Caco-2 (cell line): ENCODE data around the gene SEMA4A. TPM values are rescaled to one million over a fixed set of nuclear protein-coding genes. Genes with fewer than 3 reads are reported as not detected.
A peak's percentile ranks its signal among the peaks of the same experiment; 100 is the strongest.

Experiments
- BruUV-seq: library from RNA; stranded (reverse); fragments of 400-500 nt; replicated peaks from 2 replicates; lab custom pipeline; 2021; lab: Mats Ljungman, UMichigan
- CTCF ChIA-PET: fragments of 300-600 bp; sonication (Branson Sonifier 250); formaldehyde crosslinking; loops from one replicate; lab custom pipeline; 2022; ENCODE audit warnings: antibody characterized with exemption; lab: Charles Lee
- POLR2A ChIA-PET: fragments of 300-600 bp; sonication (Branson Sonifier 250); formaldehyde crosslinking; loops from one replicate; lab custom pipeline; 2022; ENCODE audit warnings: antibody characterized with exemption; lab: Charles Lee
- DNase-seq, 2 experiments: peaks; one replicate each; pipeline versions ENCODE4 v3.0.0 to v3.0.0-alpha.2; 2020 to 2022
- H3K27me3 ChIP-seq: replicated peaks from 2 replicates; pipeline ENCODE4 v1.6.0; 2011; ENCODE audit warnings: low read length; ENCODE audit not compliant: control insufficient read depth, insufficient read depth
- H3K36me3 ChIP-seq: 2 replicates; pipeline ENCODE4 v1.5.1; 2011; ENCODE audit warnings: low read length; ENCODE audit not compliant: control insufficient read depth, insufficient read depth
- H3K4me1 ChIP-seq: fragments of 250-450 bp; sonication (Bioruptor Pico); 2 replicates; pipeline ENCODE4 v1.5.1; 2020; ENCODE audit warnings: mild to moderate bottlenecking
- H3K4me3 ChIP-seq: 2 replicates; pipeline ENCODE4 v1.5.1; 2011; ENCODE audit warnings: low read depth, mild to moderate bottlenecking, control low read depth, low read length
- H3K9me3 ChIP-seq: fragments of 250-450 bp; sonication (Bioruptor Pico); 2 replicates; pipeline ENCODE4 v1.5.1; 2020; ENCODE audit warnings: mild to moderate bottlenecking, moderate library complexity
- H3K27ac Mint-ChIP-seq: one replicate; pipeline ENCODE4 v1.8.0; 2022; ENCODE audit warnings: mixed read lengths; ENCODE audit not compliant: unreplicated experiment
- H3K27me3 Mint-ChIP-seq: one replicate; pipeline ENCODE4 v1.8.0; 2022; ENCODE audit warnings: mixed read lengths; ENCODE audit not compliant: insufficient read depth, unreplicated experiment
- H3K36me3 Mint-ChIP-seq: one replicate; pipeline ENCODE4 v1.8.0; 2022; ENCODE audit warnings: mild to moderate bottlenecking, mixed read lengths; ENCODE audit not compliant: insufficient read depth, unreplicated experiment
- H3K4me1 Mint-ChIP-seq: one replicate; pipeline ENCODE4 v1.8.0; 2022; ENCODE audit warnings: low read depth, mixed read lengths; ENCODE audit not compliant: unreplicated experiment
- H3K4me3 Mint-ChIP-seq: one replicate; pipeline ENCODE4 v1.8.0; 2022; ENCODE audit warnings: mild to moderate bottlenecking, moderate library complexity, mixed read lengths; ENCODE audit not compliant: unreplicated experiment
- H3K9me3 Mint-ChIP-seq: one replicate; pipeline ENCODE4 v1.8.0; 2022; ENCODE audit warnings: mixed read lengths; ENCODE audit not compliant: unreplicated experiment
- intact Hi-C: fragments of 100-400 bp; cut with micrococcal nuclease; formaldehyde crosslinking; loops from one replicate; pipeline ENCODE4 v1.10.0; 2022; ENCODE audit not compliant: unreplicated experiment
- total RNA-seq: library from RNA; stranded (reverse); gene quantifications from 2 replicates; pipeline ENCODE4 v1.2.3, GENCODE V29; 2022
- TF ChIP-seq, protein P1 (sequence below), 2 experiments: fragments of 200-600 bp in 1 of 2; IDR thresholded peaks; 1 replicate in 1 of 2; 2 replicates in 1 of 2; pipeline versions ENCODE4 v1.5.1 to v1.8.0; 2011 to 2022; ENCODE audit warnings: antibody characterized with exemption in 1 of 2, control low read depth in 1 of 2, inconsistent platforms in 1 of 2, low read depth in 1 of 2, low read length in 1 of 2, mild to moderate bottlenecking in 1 of 2, moderate library complexity in 1 of 2; ENCODE audit not compliant: insufficient read depth in 1 of 2, severe bottlenecking in 1 of 2, unreplicated experiment in 1 of 2

Gene SEMA4A
- total RNA-seq, 1 experiment from 2014 or later = 0.52 TPM

- no peaks in the 10 kb centered on the region for H3K9me3 Mint-ChIP-seq
These were observed 24.5 kb upstream of the SEMA4A start for GRCh38 chr1:156128654-156129597.

DNA sequence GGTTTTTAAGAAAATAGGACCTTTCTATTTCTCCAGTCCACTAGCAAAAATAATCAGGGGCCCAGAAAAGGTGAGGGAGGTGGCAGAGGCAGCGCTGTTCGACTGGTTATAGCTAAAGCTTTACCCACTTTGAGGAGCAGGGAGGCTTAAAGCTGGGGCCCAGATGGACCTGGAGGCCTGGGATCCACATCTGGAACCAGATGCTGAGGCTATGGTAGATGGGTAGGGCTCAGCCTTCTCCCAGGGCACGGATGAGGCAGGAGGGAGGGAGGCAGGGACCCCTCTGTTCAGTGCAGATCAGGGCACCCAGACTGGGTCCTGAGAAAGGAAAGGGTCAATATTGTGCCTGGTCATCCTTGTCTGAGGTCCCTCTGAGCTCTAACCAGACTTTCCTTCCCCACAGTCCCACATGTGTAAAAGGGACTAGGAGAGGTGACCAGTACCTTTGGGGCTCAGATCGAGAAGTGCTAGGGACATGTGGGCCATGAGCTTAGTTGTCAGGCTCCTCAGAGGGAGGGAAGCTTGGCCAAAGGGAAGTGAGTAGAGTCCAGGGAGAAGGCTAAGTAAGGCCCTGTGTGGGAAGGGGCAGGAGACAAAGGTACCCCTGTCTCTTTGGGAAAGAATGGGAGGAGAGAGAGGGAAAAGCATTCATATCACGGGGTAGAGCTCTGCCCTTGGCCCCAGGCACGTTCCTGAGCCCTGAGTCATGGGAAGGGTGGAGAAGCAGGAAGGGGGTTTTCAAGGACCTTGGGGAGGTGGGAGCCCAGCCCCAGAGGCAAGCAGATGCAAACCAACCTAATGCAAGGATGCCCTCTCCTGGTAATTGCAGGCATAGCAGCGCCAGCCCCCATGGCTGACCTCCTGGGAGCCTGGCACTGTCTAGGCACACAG, 23.5 kb upstream of the SEMA4A start:
- Histone ChIP-seq H3K9me3 (no peaks in the 10 kb centered on the region), H3K36me3 (peaks cover 3% of the 10 kb centered on the region), H3K4me1 (peaks cover 48% of the 10 kb centered on the region), H3K27me3 (no peaks in the 10 kb centered on the region), H3K4me3 (no peak overlapping the region)
- DNase-seq = peak; percentile 97 to 98
- intact Hi-C loops = loop anchor here (1.0 kb wide), 5 partner anchors 30 to 192 kb away; no protein-coding TSS in a partner anchor
- no peaks in the 10 kb centered on the region for H3K27me3 Mint-ChIP-seq
- ChIA-PET CTCF (interaction anchor here (0.6 to 5.1 kb wide), 20 partner anchors 13 to 153 kb away, joined by 3 to 115 read pairs (median 5); partner anchors contain the start of genes ARHGEF2, LMNA, PMF1 and SLC25A44), POLR2A (interaction anchor here (0.8 to 2.4 kb wide), 5 partner anchors 15 to 83 kb away, joined by 4 to 16 read pairs (median 6); partner anchors contain the start of genes LMNA, PMF1 and RAB25)
- TSS peak; percentile 97 for BruUV-seq
- peak overlapping the region; percentile 0 for H3K4me3 Mint-ChIP-seq
- no peaks in the 10 kb centered on the region for H3K9me3 Mint-ChIP-seq
- H3K27ac Mint-ChIP-seq = peak overlapping the region; percentile 92
- peaks cover 54% of the 10 kb centered on the region for H3K36me3 Mint-ChIP-seq
- TF ChIP-seq, protein P1, sequence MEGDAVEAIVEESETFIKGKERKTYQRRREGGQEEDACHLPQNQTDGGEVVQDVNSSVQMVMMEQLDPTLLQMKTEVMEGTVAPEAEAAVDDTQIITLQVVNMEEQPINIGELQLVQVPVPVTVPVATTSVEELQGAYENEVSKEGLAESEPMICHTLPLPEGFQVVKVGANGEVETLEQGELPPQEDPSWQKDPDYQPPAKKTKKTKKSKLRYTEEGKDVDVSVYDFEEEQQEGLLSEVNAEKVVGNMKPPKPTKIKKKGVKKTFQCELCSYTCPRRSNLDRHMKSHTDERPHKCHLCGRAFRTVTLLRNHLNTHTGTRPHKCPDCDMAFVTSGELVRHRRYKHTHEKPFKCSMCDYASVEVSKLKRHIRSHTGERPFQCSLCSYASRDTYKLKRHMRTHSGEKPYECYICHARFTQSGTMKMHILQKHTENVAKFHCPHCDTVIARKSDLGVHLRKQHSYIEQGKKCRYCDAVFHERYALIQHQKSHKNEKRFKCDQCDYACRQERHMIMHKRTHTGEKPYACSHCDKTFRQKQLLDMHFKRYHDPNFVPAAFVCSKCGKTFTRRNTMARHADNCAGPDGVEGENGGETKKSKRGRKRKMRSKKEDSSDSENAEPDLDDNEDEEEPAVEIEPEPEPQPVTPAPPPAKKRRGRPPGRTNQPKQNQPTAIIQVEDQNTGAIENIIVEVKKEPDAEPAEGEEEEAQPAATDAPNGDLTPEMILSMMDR (IDR thresholded peaks at IDR 0.05; ENCODE audit: insufficient read depth in 1 of 2, low read depth in 1 of 2, low read length in 1 of 2, severe bottlenecking in 1 of 2, unreplicated experiment in 1 of 2) = peak; percentile 92 to 97
- peaks cover 33% of the 10 kb centered on the region for H3K4me1 Mint-ChIP-seq

More at GRCh38 chr1:156128654-156129597, 24.5 kb upstream of the SEMA4A start:
- H3K36me3 Mint-ChIP-seq = peaks cover 48% of the 10 kb centered on the region
- Histone ChIP-seq H3K27me3 (no peaks in the 10 kb centered on the region), H3K9me3 (no peaks in the 10 kb centered on the region), H3K4me3 (no peak overlapping the region), H3K36me3 (peaks cover 2% of the 10 kb centered on the region; the same call in 1 of the 2 replicates), H3K4me1 (peaks cover 58% of the 10 kb centered on the region)
- no peaks in the 10 kb centered on the region for H3K27me3 Mint-ChIP-seq
- no peak overlapping the region for H3K4me3 Mint-ChIP-seq
- TF ChIP-seq, protein P1 (IDR thresholded peaks at IDR 0.05; ENCODE audit: insufficient read depth in 1 of 2, low read depth in 1 of 2, low read length in 1 of 2, severe bottlenecking in 1 of 2, unreplicated experiment in 1 of 2) = no peak
- H3K4me1 Mint-ChIP-seq = peaks cover 43% of the 10 kb centered on the region
- intact Hi-C loops = no loop called here
- no peak for DNase-seq
- POLR2A ChIA-PET = interaction anchor here (0.6 to 2.4 kb wide), 5 partner anchors 14 to 1129 kb away, joined by 4 to 16 read pairs (median 7); partner anchors contain the start of gene LMNA
- CTCF ChIA-PET = interaction anchor here (0.5 to 5.1 kb wide), 14 partner anchors 12 to 257 kb away, joined by 3 to 115 read pairs (median 5); partner anchors contain the start of genes ARHGEF2, LMNA, PMF1 and SLC25A44
- H3K27ac Mint-ChIP-seq = peak overlapping the region; percentile 92
- no TSS peak for BruUV-seq
